Measurements from ENCODE around the gene TNRC6C. TPM values are rescaled to one million over a fixed set of nuclear protein-coding genes. Genes with fewer than 3 reads are reported as not detected.

TNRC6C gene
- total and polyA plus RNA-seq, 9 of the 15 experiments (the other 6 are each of a cell fraction or from before 2014, with no cell fraction given) = 0.20 to 4.9 (median 2.3) TPM

- DNase-seq (ENCODE audit: extremely low read depth in 1 of 4, low spot score in 3 of 4) (no peak), FAIRE-seq (no peak), ATAC-seq (no peak)
- Histone ChIP-seq H3K4me2 (ENCODE audit: insufficient read depth, low read length) (no peak overlapping the region), H3K4me3 (no peak overlapping the region), H3K79me2 (ENCODE audit: control insufficient read depth, insufficient read depth, low read length) (peaks cover 23% of the 10 kb centered on the region), H3K27ac (ENCODE audit: extremely low read depth, low read depth, low read length) (no peak overlapping the region), H3K36me3 (ENCODE audit: control insufficient read depth, insufficient read depth, low read length) (peaks cover 92% of the 10 kb centered on the region), H3K4me1 (replicated peaks in 1 of 2; ENCODE audit: control insufficient read depth in 2 of 2, insufficient read depth in 2 of 2, low read length in 2 of 2) (peaks cover 0 to 63% of the 10 kb centered on the region in 2 experiments; a peak in 2 of 5 replicates), H4K20me1 (replicated peaks; ENCODE audit: control insufficient read depth, insufficient read depth, low read length) (peaks cover 7% of the 10 kb centered on the region; the same call in 1 of the 2 replicates), H3K9me1 (ENCODE audit: control insufficient read depth, insufficient read depth, low read length) (no peaks in the 10 kb centered on the region), H2AFZ (ENCODE audit: low read depth, low read length) (no peak overlapping the region), H3K9me3 (replicated peaks; ENCODE audit: control insufficient read depth, insufficient read depth, low read depth, low read length) (no peaks in the 10 kb centered on the region), H3K27me3 (ENCODE audit: control insufficient read depth in 2 of 2, insufficient read depth in 2 of 2, low read length in 2 of 2) (no peaks in the 10 kb centered on the region), H3K9ac (ENCODE audit: insufficient read depth in 1 of 2, low read depth in 2 of 2, low read length in 2 of 2) (no peak overlapping the region; a peak in 1 of 4 replicates)
- intact Hi-C loops (cut with micrococcal nuclease) (no loop called here), in situ Hi-C loops (cut with MboI) (no loop called here)
- no TSS peak for BruUV-seq (replicated peaks)
- ChIA-PET POLR2A (interaction anchor here (0.8 to 2.4 kb wide), 3 partner anchors 9 to 21 kb away, joined by 3 to 6 read pairs (median 5); no protein-coding TSS in a partner anchor), CTCF (ENCODE audit: low intra/inter-chr PET ratio) (no interaction called here)
- 77% methylated on average over 5 of the region's 14 CpGs for WGBS (ENCODE audit: insufficient coverage, low coverage, missing lambda C conversion rate)
- peak; percentile 67 for TF ChIP-seq RBFOX2 (IDR thresholded peaks at IDR 0.05; ENCODE audit: low read depth, low read length)
- no peak for TF ChIP-seq GABPA (tag; conservative IDR thresholded peaks at IDR 0.05; ENCODE audit: low read depth)
- TF ChIP-seq POLR2AphosphoS5 (IDR thresholded peaks at IDR 0.05; ENCODE audit: control insufficient read depth, insufficient read depth, low read depth, low read length) = 0 out of 2 replicates have a peak, but pooled peaks have one; percentile 47
- TF ChIP-seq HMGXB4 (CRISPR knock-in tag; IDR thresholded peaks at IDR 0.05) = no peak
- no peak for TF ChIP-seq DNMT1 (IDR thresholded peaks at IDR 0.05)
- TF ChIP-seq ZNF778 (CRISPR knock-in tag; IDR thresholded peaks at IDR 0.05) = no peak
- TF ChIP-seq CCNT2 (IDR thresholded peaks at IDR 0.05; ENCODE audit: borderline replicate concordance, extremely low read depth, insufficient read length, low read depth, low read length) = no peak
- no peak for TF ChIP-seq DACH1 (IDR thresholded peaks at IDR 0.05; ENCODE audit: partially characterized antibody)
- no peak for TF ChIP-seq ZNF589 (CRISPR knock-in tag; IDR thresholded peaks at IDR 0.05; ENCODE audit: low read depth)
- no peak for TF ChIP-seq SMARCC2 (IDR thresholded peaks at IDR 0.05; ENCODE audit: low read depth)
- no peak for TF ChIP-seq ZNF668 (CRISPR knock-in tag; IDR thresholded peaks at IDR 0.05)
- TF ChIP-seq POLR2G (IDR thresholded peaks at IDR 0.05; ENCODE audit: low read depth, low read length) = peak; percentile 74
- peak; percentile 50; the same call in 1 of the 2 replicates for TF ChIP-seq SUPT5H (IDR thresholded peaks at IDR 0.05)
- TF ChIP-seq TEAD2 (tag; IDR thresholded peaks at IDR 0.05) = no peak
- no peak for TF ChIP-seq ZBTB5 (IDR thresholded peaks at IDR 0.05)
- TF ChIP-seq NR2C2 (CRISPR knock-in tag; IDR thresholded peaks at IDR 0.05) = no peak
- TF ChIP-seq NR2C2 (tag; IDR thresholded peaks at IDR 0.05) = no peak
These were observed 160.3 kb downstream of the TNRC6C start for GRCh38 chr17:78118801-78119241.
